Muscle of leg (tissue), 11 donors: ENCODE data around the gene DNAJC5. TPM values are rescaled to one million over a fixed set of nuclear protein-coding genes. Genes with fewer than 3 reads are reported as not detected.

Experiments
- DNase-seq: peaks from one replicate; pipeline ENCODE4 v3.0.0; 2013
- H3K27ac ChIP-seq: one replicate; pipeline ENCODE4 v1.5.1; 2013; ENCODE audit warnings: mild to moderate bottlenecking, low read length, control low read depth
- H3K27me3 ChIP-seq: one replicate; pipeline ENCODE4 v1.6.1; 2013; ENCODE audit warnings: low read length; ENCODE audit not compliant: control insufficient read depth, insufficient read depth
- H3K36me3 ChIP-seq: one replicate; pipeline ENCODE4 v1.6.1; 2013; ENCODE audit warnings: low read length; ENCODE audit not compliant: control insufficient read depth, insufficient read depth
- H3K4me1 ChIP-seq: one replicate; pipeline ENCODE4 v1.6.1; 2013; ENCODE audit warnings: low read length; ENCODE audit not compliant: control insufficient read depth, insufficient read depth
- H3K4me3 ChIP-seq: one replicate; pipeline ENCODE4 v1.5.1; 2013; ENCODE audit warnings: low read length, control low read depth
- H3K9me3 ChIP-seq: replicated peaks from 2 replicates; pipeline ENCODE4 v1.6.1; 2013; ENCODE audit warnings: low read depth, low read length; ENCODE audit not compliant: control insufficient read depth
- WGBS: methylation state at CpG from one replicate; pipeline ENCODE4 v1.1.5; 2013; ENCODE audit warnings: missing lambda C conversion rate; ENCODE audit not compliant: insufficient coverage; 5-methylcytosine and 5-hydroxymethylcytosine counted together
- polyA plus RNA-seq, 8 donors: library from polyadenylated mRNA; unstranded; fragments of 120-200 nt; gene quantifications; one replicate each; pipeline versions ENCODE4 v1.2.1 to v1.2.3, GENCODE V29; 2013; ENCODE audit warnings: inconsistent platforms in 1 of 8, low replicate concordance in 1 of 8; ENCODE audit not compliant: insufficient read length in 8 of 8, insufficient read depth in 1 of 8
- total RNA-seq: library from RNA; stranded (reverse); fragments of 120-200 nt; gene quantifications from one replicate; pipeline ENCODE4 v1.2.4, GENCODE V29; 2013

DNAJC5 gene
- total and polyA plus RNA-seq, 9 donors = 26.8 to 37.9 (median 32.3) TPM

DNA sequence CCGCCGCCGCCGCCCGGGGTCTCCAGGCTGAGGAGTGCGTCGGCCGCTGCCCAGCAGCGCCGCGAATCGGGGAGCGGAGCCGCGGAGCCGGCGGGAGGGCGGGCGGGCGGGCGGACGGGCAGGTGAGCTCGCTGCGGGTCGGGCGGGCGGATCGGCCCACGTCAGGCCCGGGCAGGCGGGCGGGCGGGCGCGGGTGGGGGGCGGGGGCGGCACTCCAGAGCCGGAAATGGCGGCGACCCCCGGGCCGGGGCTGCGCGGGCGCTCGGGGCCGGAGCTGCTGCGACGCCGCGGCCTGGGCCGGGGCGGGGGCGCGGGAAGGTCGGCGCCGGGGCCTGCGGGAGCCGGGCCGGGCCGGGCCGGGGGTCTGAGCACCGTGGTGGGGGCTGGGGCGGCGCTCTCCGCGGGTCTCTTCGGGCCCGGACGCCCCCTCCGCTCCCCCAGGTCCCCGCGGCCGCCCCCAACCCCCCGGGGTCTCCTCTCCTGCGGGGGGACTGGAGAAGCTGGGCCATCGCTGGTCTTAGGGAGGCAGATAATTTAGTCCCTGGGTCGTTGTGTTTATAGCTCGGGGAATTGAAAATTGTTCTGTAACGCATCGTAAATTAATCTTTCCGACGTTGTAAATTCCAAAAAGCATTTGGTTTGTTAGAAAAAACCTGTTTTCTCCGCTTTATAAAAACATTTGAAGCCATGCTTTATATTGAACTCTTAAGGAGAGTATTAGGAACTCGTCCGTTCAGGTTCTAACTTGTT is 451 bp downstream of the DNAJC5 start:
- peaks cover 22% of the 10 kb centered on the region for H3K4me1 ChIP-seq
- peaks cover 20% of the 10 kb centered on the region for H3K36me3 ChIP-seq
- peak overlapping the region; percentile 53 for H3K4me3 ChIP-seq
- no peak for DNase-seq
- no peaks in the 10 kb centered on the region for H3K9me3 ChIP-seq
- 0% methylated on average over 45 of the region's 87 CpGs for WGBS
- no peaks in the 10 kb centered on the region for H3K27me3 ChIP-seq
- peak overlapping the region; percentile 84 for H3K27ac ChIP-seq

DNA sequence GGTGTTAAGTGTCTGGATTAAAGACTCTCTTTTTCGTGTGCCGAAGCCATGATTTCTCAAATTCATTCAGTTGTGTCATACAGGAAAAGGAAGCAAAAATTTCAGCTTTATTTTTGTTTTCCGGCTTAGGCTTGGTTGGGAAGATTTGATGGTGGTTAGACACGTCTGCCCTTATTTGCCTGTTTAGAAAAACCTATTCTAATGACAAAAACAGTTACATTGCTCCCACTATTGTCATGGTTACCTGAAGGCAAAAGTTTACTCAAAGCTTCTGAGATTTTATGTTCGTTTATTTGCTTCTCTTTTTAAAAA is 982 bp downstream of the DNAJC5 start:
- Histone ChIP-seq H3K4me1 (peaks cover 22% of the 10 kb centered on the region), H3K9me3 (no peaks in the 10 kb centered on the region), H3K27ac (peak overlapping the region; percentile 84), H3K36me3 (peaks cover 14% of the 10 kb centered on the region), H3K4me3 (peak overlapping the region; percentile 53), H3K27me3 (no peaks in the 10 kb centered on the region)
- no peak for DNase-seq
- 0% methylated on average over 2 of the region's 5 CpGs for WGBS

DNA sequence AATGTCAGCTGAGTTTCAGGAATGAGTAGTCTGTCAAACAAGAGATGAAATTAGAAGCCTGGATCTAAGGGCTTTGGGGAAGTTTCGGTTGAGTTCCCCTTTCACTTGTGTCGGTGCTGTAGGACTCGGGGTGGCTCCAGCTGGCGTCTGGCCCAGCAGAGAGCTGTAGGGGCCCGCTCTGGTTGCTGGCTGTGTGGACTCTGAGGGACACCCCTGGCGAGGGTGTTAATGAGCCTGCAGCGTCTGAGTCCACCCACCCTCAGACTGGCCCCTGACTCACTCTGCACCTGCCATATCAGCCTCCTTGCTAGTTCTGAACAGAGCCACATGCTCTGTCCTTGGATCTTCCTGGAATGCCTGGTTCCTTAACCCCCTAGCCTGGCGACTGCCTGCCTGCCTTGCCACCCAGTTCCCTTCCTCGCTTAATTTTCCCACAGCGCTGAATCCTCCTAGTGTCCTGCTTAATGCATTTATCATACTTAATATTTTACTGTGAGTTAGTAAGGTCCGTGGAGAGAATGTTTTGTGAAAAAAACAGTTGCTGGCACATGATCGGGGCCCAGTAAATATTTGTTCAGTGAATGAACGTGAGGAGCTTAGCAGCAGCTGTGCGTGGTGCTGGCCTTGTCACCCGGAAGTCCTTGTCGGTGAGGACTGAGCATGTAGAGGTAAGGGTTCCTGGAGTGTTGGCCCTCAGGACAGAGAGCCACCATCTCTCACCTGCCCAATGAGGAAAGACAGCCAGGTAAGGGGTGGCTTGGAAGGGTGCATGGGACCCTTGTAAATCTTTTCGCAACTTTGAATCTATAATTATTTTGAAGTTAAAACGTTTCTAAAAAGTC is 1.6 kb downstream of the DNAJC5 start:
- H3K4me1 ChIP-seq = peaks cover 22% of the 10 kb centered on the region
- H3K27ac ChIP-seq = peak overlapping the region; percentile 84
- WGBS = 6% methylated on average over 4 of the region's 18 CpGs
- no peaks in the 10 kb centered on the region for H3K9me3 ChIP-seq
- peak; percentile 75 for DNase-seq
- peak overlapping the region; percentile 53 for H3K4me3 ChIP-seq
- peaks cover 9% of the 10 kb centered on the region for H3K36me3 ChIP-seq
- H3K27me3 ChIP-seq = no peaks in the 10 kb centered on the region

- no peak for DNase-seq
- H3K4me3 ChIP-seq = no peak overlapping the region
- peaks cover 7% of the 10 kb centered on the region for H3K36me3 ChIP-seq
- no peaks in the 10 kb centered on the region for H3K27me3 ChIP-seq
- no peak overlapping the region for H3K27ac ChIP-seq
- H3K9me3 ChIP-seq = no peaks in the 10 kb centered on the region
- peaks cover 22% of the 10 kb centered on the region for H3K4me1 ChIP-seq
- 93% methylated on average over 5 of the region's 6 CpGs for WGBS
Observed at GRCh38 chr20:63897978-63898561, 3.1 kb downstream of the DNAJC5 start.

DNA sequence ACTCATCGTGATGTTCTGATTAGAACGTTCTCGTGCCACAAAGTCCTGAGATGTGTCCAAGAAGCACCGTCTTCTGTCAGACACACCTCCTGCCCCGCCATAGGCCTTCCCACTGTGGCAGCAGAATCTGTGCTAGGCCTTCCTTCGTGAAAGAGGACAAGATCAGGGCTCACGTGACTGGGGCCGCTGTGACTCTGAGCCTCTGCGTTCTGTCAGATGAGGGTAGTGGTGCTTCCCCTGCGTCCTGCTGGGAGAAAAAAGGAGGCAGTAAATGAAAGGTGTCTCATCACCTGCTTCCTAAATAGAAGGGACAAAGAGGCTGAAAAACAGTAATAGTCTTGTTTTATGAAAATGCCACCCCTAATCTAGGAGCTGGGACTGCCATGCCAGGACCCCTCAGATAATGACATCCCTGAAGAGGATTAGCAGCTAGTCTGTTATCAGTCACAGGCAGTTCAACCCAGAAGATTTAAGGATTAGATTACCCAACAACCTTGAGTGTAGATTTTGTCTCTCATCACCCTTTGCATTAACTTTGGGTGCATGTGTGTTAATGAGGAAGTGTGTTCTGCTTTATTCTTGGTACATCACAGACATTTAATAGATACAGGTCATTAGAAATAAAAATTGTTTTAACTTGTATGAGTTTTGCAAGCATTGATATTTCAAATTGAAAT is 4.1 kb downstream of the DNAJC5 start:
- peaks cover 24% of the 10 kb centered on the region for H3K4me1 ChIP-seq
- H3K27me3 ChIP-seq = no peaks in the 10 kb centered on the region
- H3K9me3 ChIP-seq = no peaks in the 10 kb centered on the region
- H3K27ac ChIP-seq = no peak overlapping the region
- DNase-seq = no peak
- 79% methylated on average over 7 of the region's 10 CpGs for WGBS
- H3K36me3 ChIP-seq = peaks cover 9% of the 10 kb centered on the region
- H3K4me3 ChIP-seq = no peak overlapping the region

- Histone ChIP-seq H3K27me3 (no peaks in the 10 kb centered on the region), H3K4me1 (peaks cover 21% of the 10 kb centered on the region)
Observed at GRCh38 chr20:63900413-63900812, 5.5 kb downstream of the DNAJC5 start.

GRCh38 chr20:63903796-63904561 is 9.1 kb downstream of the DNAJC5 start:
- Histone ChIP-seq H3K27me3 (no peaks in the 10 kb centered on the region), H3K4me3 (no peak overlapping the region), H3K9me3 (no peaks in the 10 kb centered on the region), H3K27ac (no peak overlapping the region), H3K4me1 (peaks cover 7% of the 10 kb centered on the region), H3K36me3 (peaks cover 5% of the 10 kb centered on the region)
- 64% methylated on average over 8 of the region's 11 CpGs for WGBS
- DNase-seq = no peak

More at GRCh38 chr20:63900413-63900812, 5.5 kb downstream of the DNAJC5 start:
- no peak for DNase-seq
- Histone ChIP-seq H3K4me3 (no peak overlapping the region), H3K9me3 (no peaks in the 10 kb centered on the region), H3K36me3 (peaks cover 9% of the 10 kb centered on the region), H3K27ac (no peak overlapping the region)
- WGBS = 90% methylated on average over 2 of the region's 3 CpGs

DNA sequence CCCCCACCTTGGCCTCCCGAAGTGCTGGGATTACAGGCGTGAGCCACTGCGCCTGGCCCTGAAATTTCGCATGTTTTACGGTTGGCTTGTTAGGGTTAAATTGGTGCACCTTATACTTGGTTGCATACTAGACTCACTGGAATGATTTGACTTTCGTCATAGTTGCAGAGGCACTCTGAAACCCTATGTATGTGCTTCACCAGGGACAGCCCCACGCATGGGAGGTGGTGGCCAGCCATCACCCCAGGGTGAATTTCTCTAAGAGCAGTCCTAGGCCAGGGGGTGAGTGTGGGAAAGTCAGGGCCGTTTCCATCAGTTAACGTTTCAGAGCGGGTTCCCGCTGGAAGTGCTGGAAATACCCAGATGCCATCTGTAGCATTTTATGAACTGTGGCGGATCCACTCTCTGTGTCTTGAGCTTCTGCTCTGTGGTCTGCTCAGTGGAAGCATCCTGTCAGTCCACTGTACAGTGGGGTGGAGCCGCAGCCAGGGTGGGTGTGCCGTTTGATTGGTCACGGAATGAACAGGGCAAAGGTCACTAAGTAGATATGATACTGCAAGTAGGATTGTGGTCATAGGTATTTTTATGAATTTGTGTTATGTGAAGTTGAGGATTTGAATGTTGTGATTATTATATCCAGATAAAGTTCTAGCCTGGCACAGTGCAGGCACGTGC is 13.2 kb downstream of the DNAJC5 start:
- WGBS = 80% methylated on average over 16 of the region's 16 CpGs
- Histone ChIP-seq H3K9me3 (no peaks in the 10 kb centered on the region), H3K27me3 (no peaks in the 10 kb centered on the region), H3K4me3 (no peak overlapping the region), H3K27ac (no peak overlapping the region), H3K36me3 (peaks cover under 1% of the 10 kb centered on the region), H3K4me1 (peaks cover 15% of the 10 kb centered on the region)
- no peak for DNase-seq

- Histone ChIP-seq H3K4me1 (peaks cover 8% of the 10 kb centered on the region), H3K36me3 (no peaks in the 10 kb centered on the region), H3K9me3 (peaks cover under 1% of the 10 kb centered on the region), H3K27me3 (no peaks in the 10 kb centered on the region), H3K27ac (peak overlapping the region; percentile 29), H3K4me3 (no peak overlapping the region)
- 44% methylated on average over 9 of the region's 12 CpGs for WGBS
- peak; percentile 38 for DNase-seq
Observed at GRCh38 chr20:63911176-63911575, 16.2 kb downstream of the DNAJC5 start.
